PFSK-1 (cell line): ENCODE data around the gene SLC35G2.

Experiments used
- REST ChIP-seq, 2 experiments: IDR thresholded peaks; 2 replicates each; pipeline versions ENCODE4 v1.6.1 to v1.8.0; 2011 to 2012; ENCODE audit warnings: low read depth in 2 of 2, low read length in 2 of 2, control low read depth in 1 of 2, inconsistent platforms in 1 of 2, mild to moderate bottlenecking in 1 of 2, moderate library complexity in 1 of 2; ENCODE audit not compliant: insufficient read depth in 1 of 2
- TAF1 ChIP-seq: IDR thresholded peaks from 2 replicates; pipeline ENCODE4 v1.6.1; 2012; ENCODE audit warnings: low read length, control low read depth, borderline replicate concordance; ENCODE audit not compliant: insufficient read depth

GRCh38 chr3:136836511-136837156 is 17.7 kb downstream of the SLC35G2 start:
- TF ChIP-seq REST (IDR thresholded peaks at IDR 0.05; ENCODE audit: insufficient read depth in 1 of 2, low read depth in 2 of 2, low read length in 2 of 2), result no peak
- no peak for TF ChIP-seq TAF1
